NCI-H187 treated with DMSO at 0.1 percent for 48 hours (cell line): ENCODE results near the gene BTNL2.

Experiments
- DNase-seq: peaks from one replicate; lab custom pipeline; 2025; lab: John Stamatoyannopoulos, UW

BTNL2 gene

DNA sequence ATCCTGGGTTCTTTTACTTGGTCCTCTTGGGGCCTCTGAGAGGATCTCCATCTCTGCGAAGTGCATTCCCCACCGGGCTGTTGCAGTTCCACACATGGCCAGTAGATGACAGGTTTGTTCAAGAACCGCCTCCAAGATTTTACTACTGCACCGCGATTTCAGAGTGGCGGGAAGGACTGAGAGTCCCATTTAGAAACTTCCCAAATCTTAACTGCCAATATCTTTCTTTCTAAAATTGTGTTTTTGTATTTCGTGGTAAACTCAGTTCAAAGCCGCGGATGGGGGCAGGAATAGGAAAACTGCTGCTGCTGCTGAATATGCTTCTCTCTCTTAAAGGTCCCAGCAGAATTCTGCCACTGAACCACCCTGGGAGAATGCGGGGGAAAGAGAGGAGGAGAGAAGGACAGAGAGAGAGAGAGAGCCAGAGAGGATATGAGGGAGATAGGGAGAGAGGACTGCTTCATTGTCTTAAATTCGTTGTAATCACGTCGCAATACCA, 8.6 kb upstream of the BTNL2 start:
- DNase-seq = peak; percentile 25

DNA sequence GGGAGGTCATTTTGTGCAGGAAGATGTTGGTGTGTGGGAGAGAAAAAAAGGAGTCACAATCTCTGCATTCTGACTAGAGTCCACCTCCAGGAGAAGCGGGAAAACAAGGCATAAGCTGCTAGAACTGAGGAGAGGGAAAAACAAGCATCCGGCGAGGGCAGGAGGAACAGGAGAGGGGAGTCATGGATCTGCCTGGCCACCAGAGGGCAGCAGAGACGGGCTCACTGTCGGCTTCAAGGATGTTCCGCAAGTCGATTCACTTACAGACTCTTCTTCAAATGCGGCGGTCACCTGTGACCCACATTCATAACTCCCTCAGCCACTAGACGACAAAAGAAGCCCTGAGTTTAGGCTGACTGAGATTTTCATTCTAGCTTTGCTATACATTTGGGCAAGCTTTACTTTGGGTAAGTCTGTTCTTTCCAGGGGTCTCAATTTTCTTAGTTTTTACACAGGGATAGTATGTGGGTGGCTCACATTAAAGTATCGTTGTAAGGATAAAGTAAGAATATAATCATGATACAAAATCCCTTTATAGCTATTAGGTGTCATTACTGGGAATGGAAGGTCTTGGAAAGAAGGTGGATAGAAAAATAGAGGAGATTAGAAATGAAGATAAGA, 6.6 kb upstream of the BTNL2 start:
- DNase-seq = peak; percentile 61

DNA sequence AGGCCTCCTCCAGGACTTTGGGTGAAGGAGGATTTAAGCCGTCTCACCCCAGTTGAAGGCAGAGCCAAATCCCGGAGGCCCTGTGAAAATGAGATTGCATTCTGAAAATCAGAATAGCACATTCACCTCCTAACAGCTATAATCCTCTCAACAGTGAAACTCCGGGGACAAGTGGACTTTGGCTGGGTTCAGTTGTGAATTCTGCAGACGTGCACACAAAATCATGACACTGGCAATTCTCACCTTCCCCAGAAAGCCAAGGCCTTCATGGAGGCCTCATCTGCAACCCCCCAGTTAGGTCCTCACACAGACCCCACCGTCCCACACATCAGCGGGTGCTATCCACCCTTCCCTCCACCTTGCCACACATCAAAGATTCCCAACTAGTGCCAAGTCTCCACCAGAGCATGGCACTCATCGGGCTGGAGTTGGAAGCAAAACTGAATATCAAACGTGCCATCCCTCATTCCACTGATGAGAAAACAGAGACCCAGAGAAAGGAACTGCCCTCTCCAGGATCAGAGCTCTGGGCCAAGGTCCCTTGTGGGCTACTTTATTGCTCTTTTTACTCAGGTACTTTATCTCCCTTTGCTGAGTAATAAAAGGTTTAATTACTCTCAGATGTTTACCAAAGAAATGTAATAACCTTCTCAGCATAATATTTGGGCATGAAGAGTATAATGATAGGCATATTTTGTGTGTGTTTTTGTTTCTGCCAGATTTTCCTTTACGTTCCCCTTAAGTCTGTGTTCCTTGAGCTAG, 4.8 kb upstream of the BTNL2 start:
- DNase-seq = no peak

DNA sequence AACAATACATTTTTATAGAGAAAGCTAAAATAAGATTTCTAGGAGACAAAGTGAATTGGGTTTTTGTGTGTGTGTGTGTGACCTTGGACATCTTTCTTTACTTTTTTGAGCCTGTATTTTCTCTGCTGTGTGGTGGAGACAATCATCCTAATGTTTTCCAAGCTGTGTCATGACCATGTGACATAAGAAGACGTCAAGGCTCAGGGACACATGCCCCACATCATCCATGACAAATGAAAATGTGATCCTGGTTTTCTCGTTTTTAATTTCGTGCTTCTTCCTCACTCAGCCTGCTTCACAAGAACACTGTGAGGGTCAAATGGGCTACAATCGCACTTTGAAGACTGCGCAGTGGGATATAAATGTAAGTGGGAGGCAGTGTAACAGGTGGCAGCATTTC, 3.9 kb upstream of the BTNL2 start:
- DNase-seq = no peak

DNA sequence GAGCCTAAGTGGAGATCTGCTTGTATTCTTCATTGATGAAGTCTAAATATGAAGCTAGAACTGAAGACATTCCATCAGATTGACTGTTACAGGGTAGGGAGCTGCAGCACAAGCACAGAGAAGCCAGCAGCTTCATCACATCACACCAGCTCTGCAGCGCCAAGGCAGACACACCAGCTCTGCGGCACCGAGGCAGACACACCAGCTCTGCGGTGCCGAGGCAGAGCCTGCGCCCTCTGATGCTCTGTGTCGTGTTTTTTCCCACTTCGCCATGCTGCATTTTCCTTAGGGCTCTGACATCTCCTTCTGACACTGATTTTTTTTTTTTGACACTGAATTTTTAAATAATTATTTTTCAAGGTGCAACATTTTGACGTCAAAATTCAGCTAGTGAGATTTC, 784 bp downstream of the BTNL2 start:
- DNase-seq = no peak

DNA sequence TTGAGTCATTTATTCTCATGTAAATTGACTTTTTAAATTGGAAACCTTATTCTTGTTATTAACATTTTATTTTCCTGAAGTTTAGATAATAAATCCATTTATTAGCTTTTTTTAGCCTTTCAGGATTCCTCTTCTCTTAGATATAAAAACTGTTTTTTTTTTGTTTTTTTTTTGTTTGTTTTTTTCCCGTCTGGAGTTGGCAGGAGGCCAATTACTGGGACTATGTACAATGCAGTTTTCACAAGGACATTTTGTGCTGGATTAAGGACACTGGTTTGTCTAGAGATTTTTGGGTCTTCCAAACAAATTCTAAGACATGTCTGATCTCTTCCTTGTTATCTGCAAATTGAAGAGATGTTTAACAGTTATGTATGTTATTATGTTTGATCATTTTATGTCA, 1.3 kb downstream of the BTNL2 start:
- DNase-seq = no peak

DNA sequence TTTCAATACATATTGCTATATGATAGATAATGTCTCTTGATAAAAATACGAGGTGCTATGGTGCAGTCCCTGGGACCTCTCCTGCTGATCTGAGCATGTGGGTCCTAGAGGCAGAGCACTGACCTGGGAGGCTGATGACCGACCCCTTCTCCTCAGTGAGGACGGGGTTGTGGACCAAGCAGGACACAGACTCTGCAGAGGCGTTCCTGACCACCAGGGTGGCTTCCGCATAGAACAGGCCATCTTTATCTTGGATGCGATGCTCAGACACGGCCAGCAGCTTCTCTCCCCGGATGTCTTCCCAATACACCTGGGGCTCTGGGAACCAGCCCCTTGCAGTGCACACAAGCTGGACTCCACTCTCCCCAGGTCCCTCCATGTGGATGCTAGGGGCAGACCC, 4.2 kb downstream of the BTNL2 start:
- no peak for DNase-seq

DNA sequence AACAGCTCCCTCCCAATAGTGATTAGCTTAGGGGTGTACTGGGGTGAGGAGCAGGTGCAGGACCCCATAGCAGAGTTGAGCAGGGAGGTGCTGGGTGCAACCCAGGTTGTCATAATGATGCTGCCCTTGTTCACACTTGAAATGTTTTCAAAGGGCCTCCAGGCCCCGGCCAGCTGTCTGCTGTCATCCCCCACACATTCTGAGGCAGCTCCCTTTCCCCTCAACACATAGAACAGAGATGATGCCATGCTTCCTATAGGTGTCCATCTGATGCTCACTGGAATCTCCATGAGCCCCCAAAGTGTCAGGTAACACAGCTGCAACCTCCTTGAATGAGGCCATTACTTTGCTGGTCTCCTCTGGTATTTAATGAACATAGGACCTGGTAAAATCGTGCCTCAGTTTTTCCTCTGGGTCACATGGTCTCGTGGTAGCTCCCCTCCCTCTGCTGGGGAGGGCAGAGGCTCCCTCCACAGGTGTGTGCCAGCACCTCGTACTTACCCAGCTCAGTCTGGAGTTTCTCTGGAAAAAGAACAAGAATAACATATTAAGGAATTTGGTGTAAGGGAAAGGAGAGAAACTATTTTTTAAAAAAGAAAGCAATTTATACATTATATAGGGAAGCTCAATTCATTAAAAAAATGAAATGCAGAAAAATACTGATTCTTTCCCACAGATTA, 5.6 kb downstream of the BTNL2 start:
- no peak for DNase-seq

DNA sequence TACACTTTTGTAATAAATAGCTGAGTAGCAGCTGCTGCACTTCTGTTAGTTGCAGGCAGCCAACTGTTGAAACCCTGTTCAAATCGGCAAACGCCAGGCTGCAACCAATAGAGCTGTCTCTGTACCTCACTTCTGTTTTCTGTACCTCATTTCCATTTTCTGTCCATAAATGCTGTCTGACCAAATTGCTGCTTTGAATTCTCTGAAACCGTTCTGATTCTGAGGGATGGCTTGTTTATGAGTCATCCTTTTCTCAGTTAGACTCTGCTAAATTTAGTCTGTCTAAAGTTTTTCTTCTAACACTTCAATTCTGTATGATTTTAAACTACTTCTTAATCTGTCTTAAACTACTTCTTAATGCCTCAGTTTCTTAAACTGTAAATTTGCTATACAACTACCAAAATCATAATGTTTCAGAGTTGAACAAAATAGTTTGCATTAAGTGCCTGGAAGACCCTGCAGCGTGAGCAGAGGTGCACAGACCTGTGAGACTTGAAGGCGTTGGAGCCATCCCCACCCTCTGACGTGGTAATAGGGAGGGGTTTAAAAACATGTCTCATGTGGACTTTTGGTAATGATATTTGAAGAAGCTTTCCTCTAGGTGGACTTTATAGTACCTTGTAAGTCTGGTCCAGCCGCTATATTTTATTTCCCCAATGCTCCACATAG, 9.6 kb downstream of the BTNL2 start:
- DNase-seq = no peak

DNA sequence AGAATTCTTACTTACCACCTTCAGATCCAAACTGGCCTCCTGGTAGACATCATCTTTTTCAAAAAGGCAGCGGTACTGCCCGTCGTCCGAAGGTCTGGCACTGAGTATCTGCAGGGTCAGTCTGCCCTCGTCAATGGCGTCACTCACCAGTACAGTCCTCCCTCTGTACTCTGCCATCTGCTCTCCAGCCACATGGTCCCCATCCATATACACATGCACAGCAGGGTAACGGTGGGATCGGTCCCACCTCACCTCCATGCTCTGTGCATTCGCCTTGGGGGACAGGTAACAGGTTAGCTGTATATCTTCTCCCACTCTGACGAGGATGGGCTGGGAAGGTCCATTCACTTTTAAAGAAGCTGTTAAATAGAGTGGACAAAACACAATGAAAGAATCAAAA, 11.0 kb downstream of the BTNL2 start:
- DNase-seq = no peak

DNA sequence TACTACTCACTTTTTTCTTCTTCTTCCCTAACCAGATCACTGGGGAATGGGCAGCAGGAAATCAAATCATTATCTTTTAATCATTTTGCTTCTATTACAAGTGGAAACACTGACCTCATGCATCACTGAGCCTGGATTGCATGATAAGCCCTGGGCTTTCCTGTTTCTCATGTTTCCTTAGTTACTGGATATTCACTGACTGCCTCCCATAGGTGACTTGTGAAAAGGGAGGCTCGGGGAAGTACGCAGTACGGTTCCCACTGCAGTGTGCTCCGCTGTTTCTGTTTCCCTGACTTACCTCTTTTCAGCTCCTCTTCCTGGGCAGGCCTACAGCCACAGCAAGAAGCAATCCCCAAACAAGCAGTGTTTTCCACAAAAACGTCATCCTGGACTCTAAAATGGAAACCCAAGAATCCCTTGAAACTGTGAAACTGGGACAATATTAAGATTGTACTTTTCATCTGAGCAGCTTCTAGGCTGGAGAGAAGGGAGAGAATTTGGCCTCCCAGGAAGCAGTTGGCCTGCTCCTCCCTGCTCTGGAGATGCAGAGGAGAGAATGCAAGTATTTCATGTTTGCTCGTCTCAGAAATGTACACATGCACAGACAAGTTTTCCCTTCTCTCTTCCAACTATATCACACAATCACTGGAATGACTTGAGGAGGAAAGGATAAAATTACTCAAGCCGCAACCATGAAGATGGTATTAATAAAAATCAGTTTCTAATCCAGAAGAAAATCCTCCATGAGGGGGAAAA, 13.1 kb downstream of the BTNL2 start:
- no peak for DNase-seq

DNA sequence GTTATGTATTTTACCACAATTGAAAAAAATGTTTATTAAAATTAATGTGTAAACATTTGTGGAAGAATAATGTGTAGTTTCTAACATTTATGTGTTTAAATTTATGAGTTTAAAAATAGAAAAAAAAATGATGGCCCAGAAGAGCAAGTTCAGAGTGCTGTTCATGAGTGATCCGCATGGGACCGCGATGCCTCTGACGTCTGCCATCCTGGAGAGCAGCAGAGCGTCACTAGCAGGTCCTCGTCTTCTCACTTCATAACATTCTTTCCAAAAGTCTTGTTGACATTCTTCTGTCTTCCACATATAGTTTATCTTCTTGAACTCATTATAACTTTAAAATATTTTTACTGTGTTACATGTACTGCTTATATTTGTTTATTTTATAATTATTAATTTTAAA, 15.5 kb downstream of the BTNL2 start:
- no peak for DNase-seq

DNA sequence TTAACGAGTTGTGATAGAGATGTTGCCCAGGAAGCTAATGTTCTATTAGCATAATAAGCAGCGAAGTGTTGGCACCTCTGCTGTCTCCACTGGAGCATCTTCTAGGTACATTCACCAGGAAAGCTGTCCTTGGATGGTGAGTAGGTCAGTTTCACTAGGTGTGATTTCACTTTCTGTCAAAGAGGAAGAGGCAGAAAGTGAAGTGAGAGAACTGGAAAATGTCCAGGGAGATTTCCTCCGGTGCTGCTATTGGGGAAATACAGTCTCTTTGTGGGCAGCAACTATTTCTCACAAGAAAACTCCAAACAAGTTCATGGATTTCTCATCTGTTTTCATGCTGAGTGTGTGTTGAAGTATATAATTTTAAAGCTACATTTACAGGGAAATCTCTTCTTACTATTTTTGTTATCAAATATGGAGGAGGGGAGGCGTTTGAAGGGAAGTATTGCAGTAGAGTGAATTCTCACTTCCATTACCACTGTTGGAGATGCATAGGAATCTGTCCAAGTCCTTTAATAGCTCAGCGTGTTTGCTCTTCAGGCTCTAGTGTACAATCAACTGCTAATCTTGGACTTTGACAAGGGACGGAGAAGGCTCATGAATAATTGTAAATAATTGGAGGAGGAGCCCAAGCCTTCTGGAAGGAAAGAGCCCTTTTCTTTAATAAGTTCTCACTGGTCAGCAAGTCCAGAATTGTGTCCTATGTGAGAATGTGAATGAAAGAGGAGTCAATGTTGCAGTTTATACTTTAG, 19.2 kb downstream of the BTNL2 start:
- DNase-seq = no peak

DNA sequence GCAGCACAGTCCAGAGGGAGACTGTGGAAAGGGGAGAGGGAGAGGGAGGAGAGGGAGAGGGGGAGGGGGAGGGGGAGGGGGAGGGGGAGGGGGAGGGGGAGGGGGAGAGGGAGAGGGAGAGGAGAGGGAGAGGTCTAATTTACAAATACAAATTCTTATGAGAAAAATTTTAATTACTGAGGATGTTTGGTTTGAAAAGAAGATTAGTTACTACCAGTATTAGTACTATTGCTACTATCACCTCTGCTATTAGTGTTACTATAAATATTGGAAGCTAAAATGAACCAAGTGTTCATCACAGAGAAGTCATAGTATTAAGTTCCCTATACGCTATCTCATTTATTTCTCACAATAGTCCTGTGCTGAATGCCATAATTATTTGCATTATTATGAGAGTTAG, 20.9 kb downstream of the BTNL2 start:
- no peak for DNase-seq

DNA sequence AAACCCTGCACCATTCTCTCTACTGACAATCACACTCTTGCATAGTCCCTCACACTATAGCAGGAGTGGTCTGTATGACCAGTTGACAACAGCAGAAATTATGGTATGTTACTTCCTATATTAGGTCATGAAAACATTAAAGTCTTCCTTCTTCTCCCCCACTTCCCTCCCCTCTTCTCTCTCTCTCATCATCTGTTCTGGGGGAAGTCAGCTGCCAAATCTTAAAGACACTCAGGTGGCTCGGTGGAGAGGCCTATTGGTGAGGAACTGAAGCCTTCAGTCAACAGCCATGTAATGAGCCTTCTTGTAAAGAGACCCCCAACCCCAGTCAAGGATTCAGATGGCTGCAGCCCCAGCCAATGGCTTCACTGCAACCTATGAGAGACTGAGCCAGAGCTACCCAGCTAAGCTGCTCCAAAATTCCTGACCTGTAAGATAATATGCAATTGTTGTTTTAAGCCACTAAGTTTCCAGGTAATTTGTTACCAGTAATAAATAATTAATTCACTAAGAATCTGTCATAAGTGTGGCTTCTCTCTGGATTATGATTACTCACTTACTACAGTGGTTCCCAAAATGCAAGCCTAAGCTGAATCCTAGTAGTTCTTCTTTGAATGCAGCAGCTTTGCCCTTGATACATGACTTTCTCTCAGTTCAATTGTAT, 24.1 kb downstream of the BTNL2 start:
- no peak for DNase-seq

DNA sequence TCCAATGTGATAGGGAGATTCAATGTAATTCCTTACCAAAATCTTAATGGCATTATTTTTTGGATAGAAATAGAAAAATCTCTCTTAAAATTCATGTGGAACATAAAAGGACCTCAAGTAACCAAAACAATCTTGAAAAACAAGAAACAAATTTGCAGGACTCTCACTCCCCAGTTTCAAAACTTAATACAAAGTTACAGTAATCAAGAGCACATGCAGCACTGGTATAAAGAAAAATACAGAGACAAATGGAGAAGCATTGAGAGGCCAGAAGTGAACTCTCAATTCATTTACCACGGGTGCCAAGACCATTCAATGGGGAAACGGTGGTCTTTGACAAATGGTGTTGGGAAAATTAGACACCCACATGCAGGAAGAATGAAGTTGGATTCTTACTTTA, 27.4 kb downstream of the BTNL2 start:
- DNase-seq = no peak

DNA sequence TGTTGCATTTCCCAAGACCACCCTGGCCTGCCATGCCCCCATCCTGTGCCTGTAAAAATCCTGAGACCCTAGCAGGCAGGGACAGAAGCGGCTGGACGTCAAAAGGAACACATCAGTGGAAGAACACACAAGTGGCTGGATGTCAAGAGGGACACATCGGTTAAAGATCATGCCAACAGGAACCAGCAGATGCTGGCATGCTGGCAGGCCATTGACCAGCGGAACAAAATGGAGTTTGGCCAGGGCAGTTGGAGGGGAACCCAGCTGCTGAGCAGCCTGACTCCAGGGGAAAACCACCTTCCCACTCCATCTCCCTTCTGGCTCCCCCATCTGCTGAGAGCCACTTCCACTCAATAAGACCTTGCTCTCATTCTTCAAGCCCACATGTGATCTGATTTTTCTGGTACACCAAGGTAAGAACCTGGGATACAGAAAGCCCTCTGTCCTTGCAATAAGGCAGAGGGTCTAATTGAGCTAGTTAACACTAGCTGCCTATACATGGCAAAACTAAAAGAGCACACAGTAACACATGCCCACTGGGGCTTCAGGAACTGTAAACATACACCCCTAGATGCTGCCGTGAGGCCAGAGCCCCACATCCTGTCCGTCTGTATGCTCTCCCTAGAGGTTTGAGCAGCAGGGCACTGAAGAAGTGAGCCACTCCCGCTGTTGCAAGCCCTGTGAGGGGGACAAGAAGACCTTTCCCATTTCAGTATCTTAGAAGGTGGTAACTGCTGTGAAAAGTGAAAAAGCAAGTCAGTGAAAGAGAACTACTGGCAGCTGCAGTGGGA, 31.0 kb downstream of the BTNL2 start:
- DNase-seq = no peak

DNA sequence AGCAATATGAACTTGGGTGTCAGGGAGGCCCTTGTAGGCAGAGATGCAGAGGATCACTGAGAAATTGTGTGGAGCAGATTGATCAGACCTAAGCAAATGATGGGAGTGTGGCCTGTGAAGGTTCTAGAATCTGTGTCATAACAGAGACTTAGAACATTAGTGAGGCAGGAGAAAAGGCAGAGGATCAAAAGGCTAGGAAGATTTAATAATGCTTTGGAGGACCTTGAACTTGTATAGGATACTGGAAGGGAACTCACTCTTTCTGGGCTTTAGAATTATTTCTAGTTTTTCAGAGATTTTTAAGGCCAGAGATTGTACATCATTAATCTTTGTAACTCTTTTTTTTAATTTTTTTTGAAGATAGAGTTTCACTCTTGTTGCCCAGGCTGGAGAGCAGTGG, 35.2 kb downstream of the BTNL2 start, which contains the start of gene TSBP1:
TSS of gene TSBP1 (minus strand) at position 101 of the 400 bp plus-strand sequence. CDS start 197 bp downstream, outside the sequence.
- DNase-seq = no peak

DNA sequence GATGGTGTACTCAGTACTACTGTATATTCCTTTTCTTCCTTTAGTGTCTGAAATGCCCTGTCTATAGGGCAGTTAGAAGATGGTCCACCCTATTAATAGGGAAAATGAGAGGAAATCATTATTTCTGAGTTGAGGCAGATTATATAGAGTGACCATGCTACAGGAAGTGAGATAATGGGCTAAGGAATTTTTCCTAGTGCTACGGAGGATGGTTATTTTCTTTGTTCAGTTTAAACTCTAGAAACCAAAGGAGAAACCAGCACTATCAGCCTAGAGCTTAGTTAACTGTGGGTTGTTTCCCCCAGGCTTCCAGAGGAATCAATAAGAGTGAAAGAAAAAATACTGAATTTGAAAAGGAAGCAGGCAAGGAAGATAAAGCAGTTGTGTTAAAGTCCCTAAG, 35.8 kb downstream of the BTNL2 start:
- no peak for DNase-seq

DNA sequence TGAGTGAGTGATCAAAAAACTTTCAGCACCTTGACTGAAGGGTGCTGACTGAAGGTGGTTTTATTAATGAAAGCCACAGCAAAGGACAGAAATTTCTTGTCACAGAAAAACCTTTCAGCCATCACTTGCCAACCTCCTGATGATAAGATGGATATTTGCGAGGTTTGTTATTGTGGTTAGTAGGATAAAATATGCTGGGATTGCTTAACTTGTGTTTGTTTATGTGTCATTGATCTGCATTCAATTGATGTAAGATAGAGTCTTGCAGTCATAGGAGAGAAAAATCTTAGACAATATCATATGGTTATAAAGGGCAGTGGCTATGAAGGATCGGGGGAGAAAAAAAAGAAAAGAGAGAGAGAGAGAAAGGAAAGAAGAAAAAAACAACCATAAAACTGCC, 36.5 kb downstream of the BTNL2 start:
- DNase-seq = no peak
